GM18505 (cell line): Measurements from ENCODE around the gene CDK12.
A peak's percentile ranks its signal among the peaks of the same experiment; 100 is the strongest.
"Not testable (repeated sequence)": the region's sequence is repeated elsewhere in the genome, so short reads cannot be mapped to it uniquely, and the experiment has no call there.

Experiments
- ATAC-seq: cut with Tn5 transposase; IDR thresholded peaks from one replicate; pipeline ENCODE4 v1.9.1; 2021; ENCODE audit not compliant: unreplicated experiment
- POLR2A ChIP-seq: IDR thresholded peaks from 4 replicates; pipeline ENCODE4 v1.6.1; 2011; ENCODE audit warnings: borderline replicate concordance; ENCODE audit not compliant: insufficient read depth, insufficient read length; ENCODE audit errors: extremely low read depth

The CDK12 gene

GRCh38 chr17:39483506-39483905, 22.2 kb downstream of the CDK12 start:
- no peak for TF ChIP-seq POLR2A
- ATAC-seq: no peak

GRCh38 chr17:39484178-39484577, 22.9 kb downstream of the CDK12 start:
- ATAC-seq: peak; percentile 66
- TF ChIP-seq POLR2A: no peak

GRCh38 chr17:39485555-39485954, 24.3 kb downstream of the CDK12 start:
- TF ChIP-seq POLR2A: no peak
- no peak for ATAC-seq

- no peak for ATAC-seq
- no peak for TF ChIP-seq POLR2A
These were observed 25.0 kb downstream of the CDK12 start for GRCh38 chr17:39486242-39486641.

- not testable (repeated sequence) for ATAC-seq
These were observed 26.2 kb downstream of the CDK12 start for GRCh38 chr17:39487490-39487889.

GRCh38 chr17:39487946-39488345, 26.7 kb downstream of the CDK12 start:
- no peak for ATAC-seq

GRCh38 chr17:39496921-39497320, 35.6 kb downstream of the CDK12 start:
- ATAC-seq: not testable (repeated sequence)

More at GRCh38 chr17:39487946-39488345, 26.7 kb downstream of the CDK12 start:
- no peak for TF ChIP-seq POLR2A

- no peak for TF ChIP-seq POLR2A
- ATAC-seq: no peak
These were observed 46.2 kb downstream of the CDK12 start for GRCh38 chr17:39507511-39507910.

GRCh38 chr17:39508987-39509386, 47.7 kb downstream of the CDK12 start:
- no peak for ATAC-seq
- TF ChIP-seq POLR2A: no peak

- no peak for ATAC-seq
- no peak for TF ChIP-seq POLR2A
These were observed 52.0 kb downstream of the CDK12 start for GRCh38 chr17:39513309-39513708.

- no peak for TF ChIP-seq POLR2A
- ATAC-seq: no peak
These were observed 52.6 kb downstream of the CDK12 start for GRCh38 chr17:39513915-39514314.

- ATAC-seq: no peak
- TF ChIP-seq POLR2A: no peak
These were observed 55.9 kb downstream of the CDK12 start for GRCh38 chr17:39517224-39517623.

- no peak for TF ChIP-seq POLR2A
- no peak for ATAC-seq
These were observed 64.7 kb downstream of the CDK12 start for GRCh38 chr17:39525801-39526506.

GRCh38 chr17:39527220-39527813, 66.0 kb downstream of the CDK12 start:
- ATAC-seq: no peak
- no peak for TF ChIP-seq POLR2A
